Osteoblast (primary cell): ENCODE measurements around the gene DZIP1. TPM values are rescaled to one million over a fixed set of nuclear protein-coding genes. Genes with fewer than 3 reads are reported as not detected.

Experiments
- DNase-seq: peaks from one replicate; pipeline ENCODE4 v3.0.0; 2011; ENCODE audit warnings: low spot score, mixed read lengths; ENCODE audit not compliant: insufficient read length; ENCODE audit errors: missing footprints
- H2AFZ ChIP-seq: 2 replicates; pipeline ENCODE4 v1.6.0; 2011; ENCODE audit warnings: mild to moderate bottlenecking, low read length
- H3K27ac ChIP-seq: 2 replicates; pipeline ENCODE4 v1.5.1; 2011; ENCODE audit warnings: mild to moderate bottlenecking, low read depth, low read length, moderate library complexity
- H3K27me3 ChIP-seq: 2 replicates; pipeline ENCODE4 v1.6.0; 2012; ENCODE audit warnings: mild to moderate bottlenecking, control low read depth, inconsistent platforms, low read length, moderate library complexity; ENCODE audit not compliant: insufficient read depth
- H3K36me3 ChIP-seq: 2 replicates; pipeline ENCODE4 v1.5.1; 2011; ENCODE audit warnings: mild to moderate bottlenecking, low read length, control low read depth, moderate library complexity; ENCODE audit not compliant: insufficient read depth
- H3K4me1 ChIP-seq: 2 replicates; pipeline ENCODE4 v1.5.1; 2011; ENCODE audit warnings: mild to moderate bottlenecking, low read length, control low read depth, moderate library complexity; ENCODE audit not compliant: insufficient read depth
- H3K4me2 ChIP-seq: 2 replicates; pipeline ENCODE4 v1.6.0; 2011; ENCODE audit warnings: mild to moderate bottlenecking, low read length; ENCODE audit not compliant: insufficient read depth
- H3K4me3 ChIP-seq: fragments of 200-600 bp; sonication (generic); 3 replicates; pipeline ENCODE4 v1.5.1; 2012; ENCODE audit warnings: mild to moderate bottlenecking, low read length, inconsistent platforms; ENCODE audit not compliant: insufficient read depth
- H3K79me2 ChIP-seq: 2 replicates; pipeline ENCODE4 v1.6.0; 2012; ENCODE audit warnings: mild to moderate bottlenecking, low read length, control low read depth, inconsistent platforms; ENCODE audit not compliant: insufficient read depth
- H3K9me3 ChIP-seq: 2 replicates; pipeline ENCODE4 v1.5.1; 2011; ENCODE audit warnings: low read depth, low read length, control low read depth
- H4K20me1 ChIP-seq: 2 replicates; pipeline ENCODE4 v1.6.0; 2012; ENCODE audit warnings: mild to moderate bottlenecking, low read length, control low read depth; ENCODE audit not compliant: insufficient read depth
- total RNA-seq: library from RNA; depleted of rRNA; stranded (reverse); fragments of >200 nt; gene quantifications from 2 replicates; pipeline ENCODE4 v1.2.3, GENCODE V29; 2012
- TF ChIP-seq, protein P1 (sequence below): IDR thresholded peaks from 2 replicates; pipeline ENCODE4 v1.5.1; 2011; ENCODE audit warnings: mild to moderate bottlenecking, low read depth, low read length, moderate library complexity; ENCODE audit errors: extremely low read depth

DZIP1 gene
- total RNA-seq, 1 donor: 34.0 TPM

- no peak for DNase-seq
- H3K27me3 ChIP-seq: peaks cover 81% of the 10 kb centered on the region
- H3K4me3 ChIP-seq: no peak overlapping the region
Measured at GRCh38 chr13:95557013-95557412, 87.5 kb downstream of the DZIP1 start.

DNA sequence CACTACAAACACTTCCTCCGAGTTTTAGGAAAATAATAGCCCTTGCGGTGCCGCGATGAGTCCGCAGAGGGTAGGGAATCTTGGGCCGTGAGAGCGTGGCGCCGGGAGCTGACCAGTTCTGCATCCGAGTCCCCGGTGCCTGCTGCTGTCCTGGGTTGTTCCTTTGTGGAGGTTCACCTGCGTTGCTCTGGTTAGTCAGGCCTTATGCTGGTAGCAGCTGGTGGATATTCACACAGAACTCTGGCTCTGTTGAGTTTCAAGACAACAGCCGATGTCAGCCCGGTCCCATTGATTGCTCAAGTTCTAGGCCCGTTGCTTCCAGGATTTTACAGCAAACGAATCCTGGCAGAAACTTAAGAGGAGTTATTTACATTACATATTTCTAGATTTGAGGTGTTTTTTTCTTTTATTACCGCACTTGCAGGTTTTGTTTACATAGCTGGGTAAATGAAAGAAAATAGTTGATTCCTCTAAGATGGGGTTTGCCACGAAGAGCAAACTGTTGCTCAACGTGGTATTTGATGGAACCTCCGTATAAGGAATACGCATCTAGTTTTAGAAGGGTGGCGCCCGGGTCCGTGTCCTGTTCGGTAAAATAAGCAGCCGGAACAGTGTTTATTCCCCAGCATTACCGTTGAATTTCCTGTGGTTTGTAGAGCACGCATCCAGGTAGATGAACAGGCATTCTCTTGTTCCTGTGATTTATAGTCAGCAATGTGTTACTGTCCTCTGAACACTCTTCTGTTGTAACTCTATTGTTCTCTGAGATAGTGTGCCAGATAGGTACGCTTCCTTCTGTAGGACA is 90.7 kb downstream of the DZIP1 start:
- H3K4me2 ChIP-seq: no peak overlapping the region
- no peaks in the 10 kb centered on the region for H4K20me1 ChIP-seq

More at GRCh38 chr13:95557013-95557412, 87.5 kb downstream of the DZIP1 start:
- TF ChIP-seq, protein P1, sequence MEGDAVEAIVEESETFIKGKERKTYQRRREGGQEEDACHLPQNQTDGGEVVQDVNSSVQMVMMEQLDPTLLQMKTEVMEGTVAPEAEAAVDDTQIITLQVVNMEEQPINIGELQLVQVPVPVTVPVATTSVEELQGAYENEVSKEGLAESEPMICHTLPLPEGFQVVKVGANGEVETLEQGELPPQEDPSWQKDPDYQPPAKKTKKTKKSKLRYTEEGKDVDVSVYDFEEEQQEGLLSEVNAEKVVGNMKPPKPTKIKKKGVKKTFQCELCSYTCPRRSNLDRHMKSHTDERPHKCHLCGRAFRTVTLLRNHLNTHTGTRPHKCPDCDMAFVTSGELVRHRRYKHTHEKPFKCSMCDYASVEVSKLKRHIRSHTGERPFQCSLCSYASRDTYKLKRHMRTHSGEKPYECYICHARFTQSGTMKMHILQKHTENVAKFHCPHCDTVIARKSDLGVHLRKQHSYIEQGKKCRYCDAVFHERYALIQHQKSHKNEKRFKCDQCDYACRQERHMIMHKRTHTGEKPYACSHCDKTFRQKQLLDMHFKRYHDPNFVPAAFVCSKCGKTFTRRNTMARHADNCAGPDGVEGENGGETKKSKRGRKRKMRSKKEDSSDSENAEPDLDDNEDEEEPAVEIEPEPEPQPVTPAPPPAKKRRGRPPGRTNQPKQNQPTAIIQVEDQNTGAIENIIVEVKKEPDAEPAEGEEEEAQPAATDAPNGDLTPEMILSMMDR: no peak
- Histone ChIP-seq H4K20me1 (no peaks in the 10 kb centered on the region), H3K27ac (no peak overlapping the region), H3K9me3 (no peaks in the 10 kb centered on the region), H3K36me3 (no peaks in the 10 kb centered on the region), H2AFZ (no peak overlapping the region), H3K79me2 (no peaks in the 10 kb centered on the region), H3K4me1 (peaks cover 4% of the 10 kb centered on the region), H3K4me2 (no peak overlapping the region)

DNA sequence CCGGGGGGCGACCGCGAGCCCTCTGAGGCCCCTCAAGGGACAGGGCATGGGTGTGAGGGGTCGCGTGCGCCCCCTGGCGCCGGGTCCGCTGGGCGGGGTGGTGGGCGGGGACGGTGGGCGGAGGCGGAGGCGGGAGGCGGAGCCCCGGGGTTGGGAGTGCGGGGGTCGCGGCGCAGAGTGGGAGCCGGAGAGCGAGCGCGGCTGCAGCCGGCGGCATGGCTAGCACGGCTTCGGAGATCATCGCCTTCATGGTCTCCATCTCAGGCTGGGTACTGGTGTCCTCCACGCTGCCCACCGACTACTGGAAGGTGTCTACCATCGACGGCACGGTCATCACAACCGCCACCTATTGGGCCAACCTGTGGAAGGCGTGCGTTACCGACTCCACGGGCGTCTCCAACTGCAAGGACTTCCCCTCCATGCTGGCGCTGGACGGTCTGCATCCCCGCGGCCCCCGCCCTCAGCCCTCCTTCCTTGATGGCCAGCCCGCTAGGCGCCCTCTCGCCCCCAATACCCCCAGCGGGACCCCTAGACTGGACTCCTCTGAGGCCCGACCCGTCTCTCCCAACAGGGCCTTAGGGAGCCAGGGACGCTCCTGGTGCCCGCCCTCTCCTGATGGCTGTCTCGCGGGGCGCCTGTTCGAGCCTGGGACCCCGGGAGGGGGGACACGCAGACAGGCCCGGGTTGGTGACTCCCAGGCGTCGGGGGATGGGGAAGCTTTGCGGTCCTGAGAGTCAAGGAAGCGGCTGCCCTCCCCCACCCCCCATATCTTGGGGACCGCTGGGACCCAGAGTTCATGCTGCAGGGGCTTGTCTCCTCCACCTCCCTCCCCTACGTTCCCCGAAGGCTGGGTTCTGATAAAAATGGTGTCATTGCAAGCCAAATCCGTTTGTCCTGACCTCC is 91.7 kb downstream of the DZIP1 start, which contains the start of gene CLDN10:
TSS of gene CLDN10 (plus strand) at position 182 of the 903 bp plus-strand sequence. CDS start at position 216, 34 bp downstream.
- no peaks in the 10 kb centered on the region for H3K36me3 ChIP-seq
- no peak within 1 kb of the TSS for H3K27ac ChIP-seq
- peaks cover 3% of the 10 kb centered on the region for H3K4me1 ChIP-seq
- no peak within 1 kb of the TSS for H2AFZ ChIP-seq
- DNase-seq: peak; percentile 62
- H3K4me3 ChIP-seq: no peak within 1 kb of the TSS
- H3K79me2 ChIP-seq: no peaks in the 10 kb centered on the region
- no peak within 1 kb of the TSS for H3K4me2 ChIP-seq
- H3K9me3 ChIP-seq: no peaks in the 10 kb centered on the region
- TF ChIP-seq, protein P1: no peak
- H3K27me3 ChIP-seq: peaks cover 88% of the 10 kb centered on the region
- no peaks in the 10 kb centered on the region for H4K20me1 ChIP-seq

More for the DNA sequence above, 90.7 kb downstream of the DZIP1 start:
- Histone ChIP-seq H3K27ac (no peak overlapping the region), H3K4me1 (peaks cover 4% of the 10 kb centered on the region), H3K9me3 (no peaks in the 10 kb centered on the region), H3K79me2 (no peaks in the 10 kb centered on the region), H3K27me3 (peaks cover 88% of the 10 kb centered on the region), H3K4me3 (no peak overlapping the region), H2AFZ (no peak overlapping the region), H3K36me3 (no peaks in the 10 kb centered on the region)
- peak; percentile 86 for DNase-seq
- TF ChIP-seq, protein P1: no peak

DNA sequence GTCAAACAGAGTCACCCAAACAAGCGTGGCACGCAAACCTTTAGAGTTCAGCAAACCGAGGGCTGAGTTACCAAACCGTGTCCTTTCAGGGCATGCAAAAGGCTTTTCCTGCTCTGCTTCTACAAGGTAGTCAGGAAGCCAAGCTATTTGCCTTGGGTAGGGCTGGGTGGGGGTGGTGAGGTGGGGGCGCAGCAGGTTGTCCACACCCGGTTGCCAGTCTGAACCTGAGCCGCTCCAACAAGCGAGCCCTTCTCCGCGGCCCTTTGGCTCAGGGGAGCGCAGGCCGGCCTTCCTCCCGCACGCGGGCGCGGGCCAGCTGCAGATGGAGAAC is 92.3 kb downstream of the DZIP1 start:
- H3K4me1 ChIP-seq: no peaks in the 10 kb centered on the region
- H3K27ac ChIP-seq: no peak overlapping the region
- no peak overlapping the region for H2AFZ ChIP-seq
- H3K4me2 ChIP-seq: no peak overlapping the region
- no peak for DNase-seq
- no peaks in the 10 kb centered on the region for H4K20me1 ChIP-seq
- H3K4me3 ChIP-seq: no peak overlapping the region
- TF ChIP-seq, protein P1: no peak
- H3K36me3 ChIP-seq: no peaks in the 10 kb centered on the region
- no peaks in the 10 kb centered on the region for H3K9me3 ChIP-seq
- H3K79me2 ChIP-seq: no peaks in the 10 kb centered on the region
- H3K27me3 ChIP-seq: peaks cover 88% of the 10 kb centered on the region
